DMS153 (cell line): ENCODE measurements around the gene COG2.
"Not testable (repeated sequence)": the region's sequence is repeated elsewhere in the genome, so short reads cannot be mapped to it uniquely, and the experiment has no call there.

Experiments used
- DNase-seq: peaks from one replicate; lab custom pipeline; 2025; lab: John Stamatoyannopoulos, UW

COG2 gene

GRCh38 chr1:230677200-230677599 is 34.9 kb downstream of the COG2 start:
- DNase-seq: no peak

- no peak for DNase-seq
These were observed 36.9 kb downstream of the COG2 start for GRCh38 chr1:230679192-230679591.

- DNase-seq: no peak
These were observed 37.5 kb downstream of the COG2 start for GRCh38 chr1:230679825-230680224.

- no peak for DNase-seq
These were observed 38.2 kb downstream of the COG2 start for GRCh38 chr1:230680300-230681025.

- DNase-seq: peak; percentile 91
These were observed 39.3 kb downstream of the COG2 start for GRCh38 chr1:230681599-230681998.

GRCh38 chr1:230682274-230682673 is 40.0 kb downstream of the COG2 start:
- DNase-seq: peak; percentile 16

GRCh38 chr1:230682882-230683610 is 40.8 kb downstream of the COG2 start:
- DNase-seq: no peak

GRCh38 chr1:230684146-230684545 is 41.9 kb downstream of the COG2 start:
- DNase-seq: no peak

- DNase-seq: no peak
These were observed 42.7 kb downstream of the COG2 start for GRCh38 chr1:230684998-230685397.

GRCh38 chr1:230686747-230687146 is 44.5 kb downstream of the COG2 start:
- no peak for DNase-seq

- no peak for DNase-seq
These were observed 47.8 kb downstream of the COG2 start for GRCh38 chr1:230690101-230690500.

GRCh38 chr1:230691615-230692014 is 49.3 kb downstream of the COG2 start:
- no peak for DNase-seq

- no peak for DNase-seq
These were observed 50.9 kb downstream of the COG2 start for GRCh38 chr1:230693221-230693620.

- DNase-seq: no peak
These were observed 51.5 kb downstream of the COG2 start for GRCh38 chr1:230693777-230694176.

- DNase-seq: no peak
These were observed 52.2 kb downstream of the COG2 start for GRCh38 chr1:230694464-230694863.

- no peak for DNase-seq
These were observed 52.7 kb downstream of the COG2 start for GRCh38 chr1:230694991-230695390.

GRCh38 chr1:230696218-230696617 is 53.9 kb downstream of the COG2 start:
- DNase-seq: no peak

GRCh38 chr1:230696722-230697437 is 54.6 kb downstream of the COG2 start:
- DNase-seq: no peak

GRCh38 chr1:230698130-230698529 is 55.8 kb downstream of the COG2 start:
- no peak for DNase-seq

- DNase-seq: not testable (repeated sequence)
These were observed 56.7 kb downstream of the COG2 start for GRCh38 chr1:230698964-230699363.

- no peak for DNase-seq
These were observed 57.4 kb downstream of the COG2 start for GRCh38 chr1:230699716-230700115.

- no peak for DNase-seq
These were observed 57.9 kb downstream of the COG2 start for GRCh38 chr1:230700132-230700531.

GRCh38 chr1:230701434-230701833 is 59.2 kb downstream of the COG2 start:
- no peak for DNase-seq
